ENCODE results near the gene CHI3L2. TPM values are rescaled to one million over a fixed set of nuclear protein-coding genes. Genes with fewer than 3 reads are reported as not detected.

The CHI3L2 gene, protein sequence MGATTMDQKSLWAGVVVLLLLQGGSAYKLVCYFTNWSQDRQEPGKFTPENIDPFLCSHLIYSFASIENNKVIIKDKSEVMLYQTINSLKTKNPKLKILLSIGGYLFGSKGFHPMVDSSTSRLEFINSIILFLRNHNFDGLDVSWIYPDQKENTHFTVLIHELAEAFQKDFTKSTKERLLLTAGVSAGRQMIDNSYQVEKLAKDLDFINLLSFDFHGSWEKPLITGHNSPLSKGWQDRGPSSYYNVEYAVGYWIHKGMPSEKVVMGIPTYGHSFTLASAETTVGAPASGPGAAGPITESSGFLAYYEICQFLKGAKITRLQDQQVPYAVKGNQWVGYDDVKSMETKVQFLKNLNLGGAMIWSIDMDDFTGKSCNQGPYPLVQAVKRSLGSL
- 5.7 and 8.8 TPM in 2 replicates for total RNA-seq

DNA sequence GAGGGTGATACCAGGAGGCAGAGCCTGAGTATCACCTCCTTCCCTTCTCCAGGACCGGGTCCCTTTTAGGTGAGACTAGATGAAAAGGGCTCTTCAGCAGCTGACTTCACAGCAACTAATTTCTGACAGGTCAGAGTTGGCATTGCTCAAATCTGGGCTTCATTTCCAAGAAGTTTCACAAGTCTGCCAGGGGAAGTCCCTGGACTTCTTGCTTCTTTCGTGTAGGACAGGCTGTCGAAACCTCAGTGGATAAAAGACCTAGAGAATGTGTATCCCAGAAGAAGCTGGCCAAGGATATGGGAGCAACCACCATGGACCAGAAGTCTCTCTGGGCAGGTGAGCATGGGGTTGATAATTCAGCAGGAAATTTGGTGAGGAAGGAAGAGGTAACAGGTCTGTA, at the start of gene CHI3L2:
Gene CHI3L2, plus strand, starts transcription at position 280 of the 400 bp plus-strand sequence. Its CDS starts 17 bp downstream, at position 297.

GRCh38 chr1:111199881-111200801, 27.4 kb upstream of the CHI3L2 start, which contains the start of gene DENND2D:
DENND2D (minus strand) TSS chr1:111200646; CDS start chr1:111200459, 187 bp downstream.

GRCh38 chr1:111290630-111291029, 63.1 kb downstream of the CHI3L2 start, which contains the start of gene CHIA:
CHIA (plus strand) TSS chr1:111290851; CDS start chr1:111310468, 19,617 bp downstream.

Other genes with a start within 250 kb of the CHI3L2 start
- 43.5 and 58.5 TPM in 2 replicates for gene DRAM2, start 87.6 kb upstream of the CHI3L2 start, total RNA-seq
- 33.2 and 38.5 TPM in 2 replicates for gene CEPT1, start 87.5 kb upstream of the CHI3L2 start, total RNA-seq
- gene DENND2D, start 27.1 kb upstream of the CHI3L2 start, total RNA-seq, result 5.7 and 8.9 TPM in 2 replicates
- gene CHIA, start 63.1 kb downstream of the CHI3L2 start, total RNA-seq, result 0.26 TPM in 1 of 2 replicates, not detected in the other
- gene OVGP1, start 200.0 kb downstream of the CHI3L2 start, total RNA-seq, result 0.43 and 0.63 TPM in 2 replicates
- 15.3 and 20.5 TPM in 2 replicates for gene WDR77, start 221.5 kb downstream of the CHI3L2 start, total RNA-seq
- 267 and 268 TPM in 2 replicates for gene ATP5PB, start 221.8 kb downstream of the CHI3L2 start, total RNA-seq
- 0.09 TPM in 1 of 2 replicates, not detected in the other for gene C1orf162, start 246.3 kb downstream of the CHI3L2 start, total RNA-seq